Pancreas (tissue), 10 donors: ENCODE data around the gene ISG15. TPM values are rescaled to one million over a fixed set of nuclear protein-coding genes. Genes with fewer than 3 reads are reported as not detected.
"Not testable (repeated sequence)": the region's sequence is repeated elsewhere in the genome, so short reads cannot be mapped to it uniquely, and the experiment has no call there.

Source experiments
- ATAC-seq, 4 donors: fragments of 200-7000 bp; cut with Tn5 transposase; one replicate each; pipeline versions ENCODE4 v1.8.0 to v1.9.1; 2020; ENCODE audit warnings: mild to moderate bottlenecking in 4 of 4, moderate library complexity in 4 of 4
- DNase-seq, 6 donors: peaks; one replicate each; pipeline ENCODE4 v3.0.0-alpha.2; 2020
- FAIRE-seq: peaks from 2 replicates; lab custom pipeline; 2012; peaks lifted over from hg19 to GRCh38; lab: Jason Lieb, UNC
- H3K27ac ChIP-seq, 4 donors: fragments of 200-600 bp; sonication (generic); 1 replicate in 3 of 4; 2 replicates in 1 of 4; pipeline versions ENCODE4 v1.5.0 to v1.8.0; 2020
- H3K27me3 ChIP-seq, 4 donors: fragments of 200-600 bp; one replicate each; pipeline ENCODE4 v1.8.0; 2021
- H3K36me3 ChIP-seq, 3 donors: fragments of 200-600 bp; sonication (generic) in 1 of 3; one replicate each; pipeline versions ENCODE4 v1.5.0 to v1.8.0; 2020 to 2021
- H3K4me1 ChIP-seq, 3 donors: fragments of 200-600 bp; one replicate each; pipeline ENCODE4 v1.8.0; 2021
- H3K4me3 ChIP-seq, 4 donors: fragments of 200-600 bp; sonication (generic) in 2 of 4; one replicate each; pipeline versions ENCODE4 v1.5.0 to v1.8.0; 2020 to 2021
- H3K9me3 ChIP-seq, 4 donors: fragments of 200-600 bp; one replicate each; pipeline ENCODE4 v1.8.0; 2021
- CTCF ChIP-seq, 4 donors: fragments of 200-600 bp; sonication (generic) in 3 of 4; IDR thresholded peaks; one replicate each; pipeline versions ENCODE4 v1.5.0 to v1.8.0; 2021; ENCODE audit warnings: antibody characterized with exemption in 4 of 4
- WGBS, 2 donors: extraction: QIAGEN DNeasy Blood & Tissue Kit; methylation state at CpG; one replicate each; pipeline ENCODE4 v1.1.7; 2013; 5-methylcytosine and 5-hydroxymethylcytosine counted together
- intact Hi-C, 3 donors: fragments of 100-400 bp; cut with DNase I; formaldehyde crosslinking; loops; one replicate each; pipeline versions ENCODE4 v1.11.1 to v1.14.2; 2022
- polyA plus RNA-seq, 2 donors: library from polyadenylated mRNA; stranded (reverse); fragments of 200-250 nt; gene quantifications; one replicate each; pipeline ENCODE4 v1.2.3, GENCODE V29; 2013
- total RNA-seq, 6 donors: library from RNA; stranded (reverse); fragmentation: NEBNext Ultra II Directional in 4 of 6; extraction: Animal tissue kit (Norgen Biotek cat#: 25700) in 4 of 6; gene quantifications; one replicate each; pipeline versions ENCODE4 v1.2.1 to v1.2.4, GENCODE V29; 2021 to 2023
- donor health status: healthy with polysubstance abuse.
- donor health status: DM: no; HTN: no; CAD: no; lungs with moderate emphysema.
- donor health status: DM: no; HTN: no; CAD: no.
- donor health status: control.
- donor health status: control.
- donor health status: Bipolar disorder and iron deficiency.
- donor health status: DM: yes; HTN: yes; CAD: no.
- donor health status: DM: no; HTN: no; CAD: no.
- donor health status: DM: no; HTN: no; CAD: no.
- donor health status: DM: yes; HTN: yes; CAD: no.

ISG15 gene
- total and polyA plus RNA-seq, 8 donors, result 4.3 to 45.0 (median 9.2) TPM

GRCh38 chr1:1025730-1026129, 12.4 kb downstream of the ISG15 start:
- no peaks in the 10 kb centered on the region for H3K9me3 ChIP-seq
- H3K4me1 ChIP-seq, result peaks cover 0 to 8% (median 5%) of the 10 kb centered on the region in 3 donors
- no peak for TF ChIP-seq CTCF (IDR thresholded peaks at IDR 0.05)
- H3K27me3 ChIP-seq, result no peaks in the 10 kb centered on the region
- peak overlapping the region in 1 of 4 donors; percentile 83 for H3K27ac ChIP-seq
- WGBS, 2 donors, result 83 to 89% methylated on average over 10 of the region's 10 CpGs
- H3K4me3 ChIP-seq, result no peak overlapping the region
- no peak for FAIRE-seq
- no peaks in the 10 kb centered on the region for H3K36me3 ChIP-seq
- ATAC-seq, result no peak
- intact Hi-C loops, result no loop called here
- DNase-seq, result peak in 1 of 6 donors; percentile 40

GRCh38 chr1:1026599-1027413, 13.5 kb downstream of the ISG15 start:
- 73 to 80% methylated on average over 17 to 21 of the region's 21 CpGs for WGBS, 2 donors
- no peaks in the 10 kb centered on the region for H3K27me3 ChIP-seq
- intact Hi-C loops, result no loop called here
- no peak for ATAC-seq
- DNase-seq, result peak in 1 of 6 donors; percentile 26
- no peak overlapping the region for H3K27ac ChIP-seq
- H3K4me1 ChIP-seq, result no peaks in the 10 kb centered on the region
- no peak for TF ChIP-seq CTCF (IDR thresholded peaks at IDR 0.05)
- no peaks in the 10 kb centered on the region for H3K9me3 ChIP-seq
- FAIRE-seq, result no peak
- no peaks in the 10 kb centered on the region for H3K36me3 ChIP-seq
- no peak overlapping the region for H3K4me3 ChIP-seq

- Histone ChIP-seq H3K4me3 (no peak overlapping the region), H3K9me3 (no peaks in the 10 kb centered on the region), H3K4me1 (peaks cover 0 to 3% (median 0%) of the 10 kb centered on the region in 3 donors), H3K36me3 (no peaks in the 10 kb centered on the region), H3K27me3 (no peaks in the 10 kb centered on the region), H3K27ac (no peak overlapping the region)
- intact Hi-C loops, result no loop called here
- WGBS, 2 donors, result 81 to 85% methylated on average over 16 to 17 of the region's 17 CpGs
- no peak for TF ChIP-seq CTCF (IDR thresholded peaks at IDR 0.05)
- ATAC-seq (no peak), FAIRE-seq (no peak), DNase-seq (peak in 1 of 6 donors; percentile 34)
Measured at GRCh38 chr1:1027791-1028190, 14.5 kb downstream of the ISG15 start.

- H3K36me3 ChIP-seq, H3K4me1 ChIP-seq, ATAC-seq, H3K27me3 ChIP-seq, H3K27ac ChIP-seq, H3K9me3 ChIP-seq, H3K4me3 ChIP-seq, FAIRE-seq: not testable (repeated sequence)
- intact Hi-C loops, result loop anchor here in 1 of 3 donors (10.0 kb wide), 2 partner anchors 84 to 264 kb away; partner anchors contain the start of gene C1orf159
- WGBS, 2 donors, result 70 to 83% methylated on average over 7 of the region's 7 CpGs
- DNase-seq, result peak in 1 of 6 donors; percentile 4
Measured at GRCh38 chr1:1030867-1031658, 17.8 kb downstream of the ISG15 start.

GRCh38 chr1:1031659-1032235, 18.4 kb downstream of the ISG15 start:
- intact Hi-C loops, result loop anchor here in 1 of 3 donors (10.0 kb wide), 2 partner anchors 83 to 263 kb away; partner anchors contain the start of gene C1orf159
- WGBS, 2 donors, result 85 to 89% methylated on average over 11 of the region's 11 CpGs
- Histone ChIP-seq H3K36me3 (no peaks in the 10 kb centered on the region), H3K4me1 (peaks cover 0 to 4% (median 0%) of the 10 kb centered on the region in 3 donors), H3K4me3 (no peak overlapping the region), H3K27ac (no peak overlapping the region), H3K9me3 (no peaks in the 10 kb centered on the region), H3K27me3 (no peaks in the 10 kb centered on the region)
- TF ChIP-seq CTCF (IDR thresholded peaks at IDR 0.05), result no peak
- peak in 1 of 6 donors; percentile 49 for DNase-seq
- FAIRE-seq, result no peak
- no peak for ATAC-seq
